GM18499 (cell line): ENCODE data around the gene RAD50.
"Not testable (repeated sequence)": the region's sequence is repeated elsewhere in the genome, so short reads cannot be mapped to it uniquely, and the experiment has no call there.

Experiments
- ATAC-seq: cut with Tn5 transposase; IDR thresholded peaks from one replicate; pipeline ENCODE4 v1.9.1; 2021; ENCODE audit warnings: moderate number of reproducible peaks; ENCODE audit not compliant: insufficient read depth, unreplicated experiment

Gene RAD50

DNA sequence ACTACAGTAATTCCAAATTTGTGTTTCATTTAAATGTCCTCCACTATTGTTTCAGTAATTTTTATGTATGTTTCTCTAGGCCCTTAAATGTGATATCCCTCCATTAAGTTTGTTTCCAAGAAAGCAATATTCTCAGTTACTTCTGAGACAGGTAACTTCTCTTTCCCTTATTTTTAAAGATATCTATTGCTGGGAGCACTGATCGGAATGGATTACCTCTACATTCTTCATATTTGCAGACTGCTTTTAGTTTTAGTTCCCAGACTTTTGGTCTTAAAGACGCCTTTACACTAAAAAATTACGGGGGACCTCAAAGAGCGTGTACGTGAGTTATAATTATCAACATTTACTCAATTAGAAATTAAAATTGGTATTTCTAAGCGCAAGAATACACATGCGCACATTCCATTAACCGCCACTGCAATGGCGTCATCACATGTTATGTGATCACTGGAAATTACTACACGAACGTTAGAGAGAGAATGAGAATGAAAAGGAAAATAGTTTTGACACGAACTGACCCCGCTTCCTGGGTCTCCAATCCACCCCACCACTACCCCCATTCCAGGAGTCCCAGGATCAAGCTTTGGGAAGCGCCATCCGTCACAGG, 519 bp upstream of the RAD50 start:
- ATAC-seq, result no peak

DNA sequence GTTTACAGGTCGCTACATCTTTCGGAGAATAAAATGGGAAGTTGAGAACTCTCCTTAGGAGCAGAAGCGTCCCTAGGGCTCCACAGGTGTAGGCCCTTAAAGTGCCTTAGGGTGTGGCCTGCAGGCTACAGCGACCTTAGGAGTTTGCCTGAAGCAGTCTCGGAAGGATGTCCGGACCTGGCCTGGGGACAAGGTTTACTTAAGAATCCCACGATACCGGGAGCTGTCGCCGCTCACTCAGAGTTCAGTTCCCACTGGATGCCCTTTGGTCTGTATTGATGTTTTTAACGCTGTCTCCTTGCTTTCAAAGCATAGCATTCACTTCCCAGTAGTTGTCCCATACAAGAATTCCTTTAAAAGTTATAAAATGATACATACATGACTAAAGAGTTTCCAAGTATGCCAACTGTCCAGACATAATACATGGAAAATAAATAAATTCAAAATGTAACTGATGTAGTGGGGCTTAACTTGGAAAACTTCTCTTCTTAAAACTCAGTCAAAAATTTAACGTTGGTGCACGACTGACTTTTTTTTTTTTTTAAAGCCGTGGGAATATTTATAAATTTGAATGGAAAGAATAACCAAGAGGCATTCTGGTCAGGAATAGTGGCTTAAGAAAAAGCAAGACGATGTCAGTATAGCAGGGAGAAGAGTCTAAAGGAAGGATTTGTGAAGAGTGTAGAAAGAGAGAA, 848 bp downstream of the RAD50 start:
- no peak for ATAC-seq

DNA sequence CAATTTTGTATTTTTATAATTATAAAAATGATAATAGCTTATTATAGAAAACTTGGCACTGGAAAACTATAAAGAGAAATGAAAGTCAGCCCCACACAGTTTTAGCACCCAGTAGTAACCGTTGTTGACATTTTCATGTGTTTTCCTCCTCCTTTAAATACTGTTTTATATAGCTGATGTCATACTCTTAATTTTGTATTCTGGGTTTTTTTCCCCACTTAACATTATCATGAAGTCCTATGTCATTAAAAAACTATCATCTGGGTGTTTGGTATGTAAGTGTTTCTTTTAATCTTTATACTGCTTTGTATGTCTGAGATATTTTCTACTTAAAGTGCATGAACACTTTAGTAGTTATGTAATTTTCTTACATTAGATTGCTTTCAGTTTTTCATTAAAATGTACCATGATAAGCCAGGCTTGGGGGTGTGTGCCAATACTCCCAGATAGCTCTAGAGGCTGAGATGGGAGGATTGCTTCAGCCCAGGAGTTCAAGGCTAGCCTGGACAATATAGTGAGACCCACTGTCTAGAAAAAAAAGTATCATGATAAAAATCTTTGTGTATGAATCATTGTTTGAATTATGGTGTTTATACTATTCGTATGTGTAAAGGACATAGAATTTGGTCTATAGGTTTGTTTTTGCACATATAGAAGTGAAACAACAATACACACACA, 2.7 kb downstream of the RAD50 start:
- no peak for ATAC-seq

GRCh38 chr5:132561601-132562000, 4.8 kb downstream of the RAD50 start:
- ATAC-seq, result no peak

- not testable (repeated sequence) for ATAC-seq
Measured at GRCh38 chr5:132564555-132564954, 7.8 kb downstream of the RAD50 start.

GRCh38 chr5:132566657-132567056, 9.9 kb downstream of the RAD50 start:
- ATAC-seq, result no peak

GRCh38 chr5:132576123-132576522, 19.3 kb downstream of the RAD50 start:
- no peak for ATAC-seq

DNA sequence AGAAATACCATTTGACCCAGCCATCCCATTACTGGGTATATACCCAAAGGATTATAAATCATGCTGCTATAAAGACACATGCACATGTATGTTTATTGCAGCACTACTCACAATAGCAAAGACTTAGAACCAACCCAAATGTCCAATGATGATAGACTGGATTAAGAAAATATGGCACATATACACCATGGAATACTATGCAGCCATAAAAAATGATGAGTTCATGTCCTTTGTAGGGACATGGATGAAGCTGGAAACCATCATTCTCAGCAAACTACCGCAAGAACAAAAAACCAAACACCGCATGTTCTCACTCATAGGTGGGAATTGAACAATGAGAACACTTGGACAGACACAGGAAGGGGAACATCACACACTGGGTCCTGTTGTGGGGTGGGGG, 27.8 kb downstream of the RAD50 start:
- ATAC-seq, result not testable (repeated sequence)

DNA sequence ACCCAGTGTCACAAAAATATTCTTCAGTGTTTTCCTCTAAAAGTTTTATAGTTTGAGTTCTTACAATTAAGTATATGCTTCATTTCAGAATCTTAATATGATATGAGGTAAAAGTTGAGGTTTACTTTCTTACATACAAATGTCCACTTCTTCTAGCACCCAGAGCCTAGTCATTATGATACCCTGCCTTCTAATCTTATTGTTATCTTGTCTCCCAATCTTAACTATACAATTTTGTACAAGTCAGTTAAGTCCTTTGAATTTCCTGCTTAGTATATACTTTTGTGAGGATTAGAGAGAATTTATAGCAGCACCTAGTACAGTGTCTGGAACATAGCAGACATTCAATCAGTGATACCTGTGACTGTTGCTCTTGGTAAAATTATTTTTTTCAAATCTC, 29.3 kb downstream of the RAD50 start:
- ATAC-seq, result no peak

GRCh38 chr5:132589467-132589866, 32.7 kb downstream of the RAD50 start:
- no peak for ATAC-seq

DNA sequence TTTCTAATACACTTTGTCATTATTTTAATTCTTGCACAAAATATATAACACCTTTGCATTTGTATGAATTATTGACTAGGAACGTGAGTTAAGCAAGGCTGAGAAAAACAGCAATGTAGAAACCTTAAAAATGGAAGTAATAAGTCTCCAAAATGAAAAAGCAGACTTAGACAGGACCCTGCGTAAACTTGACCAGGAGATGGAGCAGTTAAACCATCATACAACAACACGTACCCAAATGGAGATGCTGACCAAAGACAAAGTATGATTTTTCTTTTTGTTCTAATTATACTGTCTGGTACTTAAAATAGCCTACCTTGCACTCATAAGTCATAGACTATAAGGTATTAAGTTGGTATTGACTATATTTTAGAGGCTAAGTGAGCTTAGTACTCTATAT, 34.4 kb downstream of the RAD50 start:
- ATAC-seq, result no peak

DNA sequence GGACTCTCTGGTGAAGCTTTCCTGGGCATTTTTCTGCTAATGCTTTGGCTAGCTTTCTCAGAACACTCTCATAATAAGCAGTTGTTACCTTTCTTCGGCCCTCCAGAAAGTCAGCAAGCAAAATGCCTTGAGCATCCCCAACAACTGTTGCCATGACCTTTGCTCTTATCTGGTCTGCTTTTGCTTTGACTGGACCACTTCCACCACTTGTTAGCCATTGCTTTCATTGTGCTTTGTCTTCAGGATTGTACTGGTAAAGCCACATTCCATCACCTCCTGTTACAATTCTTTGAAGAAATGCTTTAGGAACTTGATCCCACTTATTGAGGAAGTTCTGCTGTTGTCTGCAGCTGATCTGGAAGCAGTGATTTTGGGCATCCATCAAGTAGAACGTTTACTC, 35.7 kb downstream of the RAD50 start:
- no peak for ATAC-seq

DNA sequence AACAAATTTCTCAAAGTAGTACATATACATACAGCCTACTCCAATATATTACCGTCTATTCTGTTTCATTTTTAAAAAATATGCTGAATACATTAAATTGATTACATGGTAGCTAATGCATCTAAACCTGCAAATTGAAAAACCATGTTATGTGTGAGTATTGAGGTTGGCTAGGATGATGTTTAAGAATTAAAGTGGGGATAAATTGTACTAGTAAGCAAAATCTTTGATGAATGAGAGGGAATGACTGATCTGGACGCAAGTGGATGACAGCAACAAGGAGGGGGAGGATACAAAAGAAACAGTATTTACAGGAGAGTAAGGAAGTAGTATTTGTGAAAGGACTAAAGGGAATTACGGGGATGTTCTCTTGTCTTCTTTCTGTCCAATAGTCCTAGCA, 37.4 kb downstream of the RAD50 start:
- ATAC-seq, result no peak

GRCh38 chr5:132595624-132596023, 38.8 kb downstream of the RAD50 start:
- ATAC-seq, result no peak

GRCh38 chr5:132601071-132601728, 44.4 kb downstream of the RAD50 start:
- ATAC-seq, result no peak

GRCh38 chr5:132607095-132607494, 50.3 kb downstream of the RAD50 start:
- no peak for ATAC-seq

DNA sequence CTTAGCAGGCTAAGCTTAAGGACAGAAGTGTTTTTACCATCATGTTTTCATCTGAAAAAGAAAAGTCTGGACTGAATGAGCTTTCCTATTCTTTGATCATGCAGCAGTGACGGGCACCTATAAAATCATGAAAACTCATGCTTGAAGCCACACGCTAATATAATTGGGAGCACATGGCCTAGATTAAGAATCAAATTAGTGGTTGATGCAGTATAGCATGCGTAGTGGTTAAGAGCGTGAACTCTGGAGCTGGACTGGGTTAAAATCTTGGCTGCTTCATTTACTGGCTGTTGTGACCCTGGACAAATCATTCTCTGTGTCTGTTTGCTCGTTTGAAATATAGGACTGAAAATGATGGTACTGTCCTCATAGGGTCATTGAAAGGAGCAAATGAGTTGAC, 51.3 kb downstream of the RAD50 start:
- ATAC-seq, result no peak

- ATAC-seq, result no peak
Measured at GRCh38 chr5:132611965-132612364, 55.2 kb downstream of the RAD50 start.

- no peak for ATAC-seq
Measured at GRCh38 chr5:132612846-132613245, 56.1 kb downstream of the RAD50 start.

DNA sequence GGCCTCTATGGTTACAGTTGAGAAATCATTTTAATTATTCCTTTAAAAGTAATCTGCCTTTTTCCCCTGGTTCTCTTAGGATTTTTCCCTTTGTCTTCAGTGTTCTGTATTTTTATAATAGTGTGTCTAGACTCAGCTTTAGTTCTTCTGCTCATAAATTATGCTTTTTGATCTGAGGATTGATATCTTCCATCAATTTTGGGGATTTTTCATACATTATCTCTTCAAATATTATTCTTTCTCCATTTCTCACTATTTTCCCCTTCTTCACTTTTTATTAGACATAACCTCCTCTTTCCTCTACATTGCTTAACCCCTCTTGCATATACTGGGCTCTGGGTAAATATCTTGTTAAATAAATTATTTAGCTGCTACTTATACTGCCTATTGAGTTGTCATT, 64.9 kb downstream of the RAD50 start:
- no peak for ATAC-seq

GRCh38 chr5:132622608-132623007, 65.8 kb downstream of the RAD50 start:
- ATAC-seq, result no peak
